HG03342 (cell line): ENCODE results near the gene GMDS.
A peak's percentile ranks its signal among the peaks of the same experiment; 100 is the strongest.

ENCODE experiments used
- ATAC-seq: cut with Tn5 transposase; IDR thresholded peaks from one replicate; pipeline ENCODE4 v1.9.1; 2021; ENCODE audit warnings: mild to moderate bottlenecking, moderate library complexity; ENCODE audit not compliant: unreplicated experiment

GMDS gene

DNA sequence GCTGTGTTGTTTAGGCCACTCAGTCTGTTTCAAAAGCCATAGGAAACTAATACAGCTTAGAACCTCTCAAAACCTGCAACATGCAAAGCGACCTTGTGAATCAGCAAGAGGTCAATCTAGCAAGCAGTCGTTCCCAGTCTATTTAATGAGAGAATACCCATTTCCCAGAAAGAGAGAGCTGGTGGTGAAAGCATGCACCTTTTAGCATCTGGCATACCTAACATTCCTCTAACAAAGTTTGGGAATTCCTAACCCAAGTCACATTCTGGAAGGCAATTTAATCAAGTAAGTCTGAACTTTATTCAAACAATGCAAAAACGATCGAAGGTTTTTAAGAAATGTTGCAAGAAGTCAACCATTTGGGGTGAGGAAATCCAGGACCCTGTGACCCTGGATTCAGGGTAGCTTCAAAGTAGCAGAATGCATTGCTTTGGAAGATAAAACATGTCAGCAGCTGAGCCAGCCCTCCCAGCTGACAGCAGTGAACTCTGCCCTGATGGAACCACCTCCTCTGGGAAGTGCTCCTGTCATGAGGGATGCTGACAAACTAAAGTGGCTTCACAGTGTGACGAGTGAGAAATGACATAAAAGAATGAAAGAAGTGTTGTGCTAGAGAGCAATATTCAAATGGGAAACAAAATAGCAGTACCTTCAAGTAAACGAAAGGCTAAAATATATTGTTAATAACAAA, 104.8 kb downstream of the GMDS start:
- ATAC-seq = no peak

- no peak for ATAC-seq
These were observed 110.0 kb downstream of the GMDS start for GRCh38 chr6:2135401-2135800.

DNA sequence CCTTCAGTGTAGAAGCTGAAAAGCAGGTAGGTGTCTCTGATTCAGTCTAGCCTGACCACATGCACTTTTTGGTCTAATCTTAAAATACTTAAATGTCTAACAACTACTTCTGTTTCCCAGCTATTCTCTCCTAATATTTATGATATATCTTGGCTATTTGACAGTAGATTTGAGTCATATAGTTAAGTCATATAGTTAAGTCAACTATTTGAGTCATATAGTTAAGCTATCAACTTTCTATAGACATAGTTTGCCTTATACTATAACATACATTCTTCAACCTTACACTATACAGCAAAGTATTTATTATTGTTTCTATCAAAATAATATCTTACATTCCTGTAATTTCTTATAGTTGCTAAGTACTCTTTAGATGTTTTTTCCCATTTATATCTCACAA, 110.9 kb downstream of the GMDS start:
- no peak for ATAC-seq

GRCh38 chr6:2133716-2134310, 111.6 kb downstream of the GMDS start:
- ATAC-seq = no peak

GRCh38 chr6:2132916-2133315, 112.5 kb downstream of the GMDS start:
- ATAC-seq = no peak

GRCh38 chr6:2132416-2132815, 113.0 kb downstream of the GMDS start:
- no peak for ATAC-seq

GRCh38 chr6:2129182-2129621, 116.2 kb downstream of the GMDS start:
- peak; percentile 73 for ATAC-seq

- no peak for ATAC-seq
These were observed 117.9 kb downstream of the GMDS start for GRCh38 chr6:2127484-2127911.

DNA sequence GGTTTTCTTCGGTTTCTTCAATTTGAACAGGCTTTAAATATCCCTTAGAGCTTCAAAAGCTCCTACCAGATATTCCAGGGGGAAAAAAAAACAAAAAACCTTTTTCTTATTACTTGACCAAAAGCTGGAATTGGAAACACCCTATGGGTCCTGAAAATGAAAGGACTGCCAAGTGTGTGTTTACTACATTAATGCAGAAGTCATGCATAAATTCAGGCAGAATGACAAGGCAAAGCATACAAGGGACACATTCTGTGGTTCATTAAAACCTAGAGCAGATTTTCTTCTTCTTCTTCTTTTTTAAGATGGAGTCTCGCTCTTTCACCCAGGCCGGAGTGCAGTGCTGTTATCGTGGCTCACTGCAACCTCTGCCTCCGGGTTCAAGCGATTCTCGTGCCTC, 119.1 kb downstream of the GMDS start:
- ATAC-seq = no peak

DNA sequence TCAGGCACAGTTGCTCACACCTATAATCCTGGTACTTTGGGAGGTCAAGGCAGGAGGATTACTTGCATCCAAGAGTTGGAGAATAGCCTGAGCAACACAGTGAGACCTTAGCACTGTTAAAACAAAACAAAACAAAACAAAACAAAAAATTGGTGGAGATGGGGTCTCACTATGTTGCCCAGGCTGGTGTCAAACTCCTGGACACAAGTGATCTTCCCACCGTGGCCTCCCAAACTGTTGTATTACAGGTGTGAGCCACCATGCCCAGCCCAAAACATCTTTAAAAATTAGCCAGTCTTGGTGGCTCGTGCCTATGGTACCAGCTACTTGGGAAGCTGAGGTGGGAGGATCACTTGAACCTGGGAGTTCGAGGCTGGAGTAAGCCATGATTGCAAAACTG, 120.2 kb downstream of the GMDS start:
- ATAC-seq = no peak

- ATAC-seq = no peak
These were observed 121.1 kb downstream of the GMDS start for GRCh38 chr6:2124260-2124709.

DNA sequence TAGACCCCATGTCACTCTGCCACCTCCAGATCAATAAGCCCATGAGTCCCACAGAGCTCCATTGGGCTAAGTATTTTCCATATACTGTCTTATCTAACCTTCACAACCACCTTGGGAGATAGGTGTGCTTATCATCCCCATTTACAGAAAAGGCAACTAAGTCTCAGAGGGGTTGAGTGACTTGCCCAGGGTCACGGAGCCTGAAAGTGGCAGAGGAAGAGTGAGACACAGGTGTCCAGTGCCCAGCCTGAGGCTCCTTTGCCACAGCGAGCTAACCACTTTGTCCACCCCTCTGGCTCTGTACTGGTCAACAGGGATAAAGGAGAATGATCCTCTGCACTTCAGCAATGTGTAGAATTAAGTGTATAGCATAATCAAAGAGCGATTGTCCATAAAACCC, 124.5 kb downstream of the GMDS start:
- no peak for ATAC-seq

GRCh38 chr6:2119275-2119674, 126.1 kb downstream of the GMDS start:
- ATAC-seq = no peak

DNA sequence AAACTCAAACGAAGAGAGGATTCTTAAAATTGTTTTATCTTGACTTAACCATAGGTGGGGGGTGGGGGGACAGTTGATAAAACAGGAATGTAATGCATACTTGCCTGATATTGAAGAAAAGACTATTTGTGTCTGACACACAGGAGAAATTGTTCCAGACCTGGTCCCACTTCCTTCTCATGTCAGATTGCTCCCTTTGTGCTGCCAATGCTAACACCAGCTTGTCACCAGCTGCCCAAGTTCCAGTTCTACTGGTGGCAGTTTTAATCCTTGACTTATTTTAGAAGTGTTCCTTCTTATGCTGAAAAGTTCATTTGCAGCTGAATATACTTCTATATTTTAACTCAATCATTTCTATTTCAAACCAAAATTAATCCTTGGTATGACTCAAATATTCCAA, 127.3 kb downstream of the GMDS start:
- ATAC-seq = no peak

DNA sequence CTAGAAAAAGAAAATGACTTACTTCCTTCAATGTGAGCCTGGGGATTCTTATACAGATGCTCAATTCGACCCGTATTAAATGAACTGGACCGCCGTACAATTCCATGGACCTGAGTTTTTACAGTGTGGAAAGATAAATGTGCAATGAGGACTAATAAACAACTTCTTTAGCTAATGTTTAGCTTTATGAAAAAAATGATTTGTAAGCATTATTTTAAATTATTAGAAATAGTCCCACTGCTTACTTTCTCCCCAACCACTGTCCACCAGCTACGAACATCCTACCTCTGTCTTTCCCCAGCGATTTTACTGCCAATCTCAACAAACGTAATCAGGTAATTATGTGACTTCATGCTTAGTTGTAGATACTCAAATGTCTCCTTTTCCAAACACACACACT, 128.0 kb downstream of the GMDS start:
- no peak for ATAC-seq

DNA sequence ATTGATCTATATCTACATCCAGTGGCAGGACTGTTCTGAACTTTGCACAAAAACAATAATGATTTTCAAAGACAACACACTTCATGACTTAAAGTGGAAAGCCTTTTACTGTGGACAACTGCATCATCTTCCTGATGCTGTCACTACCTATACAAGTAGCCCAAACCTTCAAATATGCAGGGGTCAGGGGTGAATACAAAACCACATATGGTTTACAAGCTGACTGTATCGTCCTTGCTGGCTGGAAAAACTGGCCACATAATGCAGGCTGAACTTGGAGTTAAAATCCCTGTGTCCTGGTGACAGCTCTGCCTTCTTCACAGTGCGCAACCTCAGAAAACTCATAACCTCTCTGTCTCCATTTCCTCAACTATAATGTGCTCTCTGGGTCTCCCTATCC, 128.9 kb downstream of the GMDS start:
- no peak for ATAC-seq

- no peak for ATAC-seq
These were observed 131.3 kb downstream of the GMDS start for GRCh38 chr6:2114100-2114499.

- ATAC-seq = peak; percentile 47
These were observed 134.2 kb downstream of the GMDS start for GRCh38 chr6:2111162-2111677.

DNA sequence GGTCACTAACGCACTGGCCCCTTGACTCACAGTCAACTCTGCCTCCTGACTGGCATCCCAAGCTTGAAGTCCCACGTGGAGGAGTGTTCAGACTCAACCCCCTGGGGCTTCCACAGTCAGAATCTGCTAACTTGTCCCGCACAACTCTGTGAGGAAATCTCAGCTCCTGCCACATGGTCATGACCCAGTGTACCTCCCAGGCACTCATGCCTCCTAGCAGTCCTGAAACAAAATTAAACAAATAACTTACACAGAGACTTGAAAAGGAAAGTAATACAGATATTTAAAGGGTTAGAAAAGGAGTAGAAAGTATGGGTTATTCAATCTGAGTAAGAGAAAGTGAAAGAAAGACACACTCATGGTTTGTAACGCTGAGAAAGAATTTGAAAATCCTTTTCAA, 134.9 kb downstream of the GMDS start:
- peak; percentile 56 for ATAC-seq

DNA sequence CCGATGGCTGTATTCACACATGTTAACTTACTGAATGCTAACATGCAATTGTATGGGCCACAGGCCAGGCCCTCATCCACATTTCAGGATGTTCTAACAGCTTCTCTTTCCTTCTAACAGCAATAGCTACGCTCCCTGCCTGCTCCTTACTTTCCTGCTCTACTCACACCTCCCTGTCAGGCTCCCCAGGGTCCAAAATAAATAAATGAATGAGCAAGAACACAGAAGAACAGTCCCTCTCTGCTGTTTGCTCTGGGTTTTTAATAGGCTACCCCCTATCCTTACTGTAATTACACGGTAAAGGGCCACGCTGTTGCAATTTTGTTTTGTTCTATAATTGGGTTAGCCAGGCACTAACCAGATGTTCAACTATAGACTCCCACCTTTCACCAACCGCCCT, 135.6 kb downstream of the GMDS start:
- no peak for ATAC-seq

DNA sequence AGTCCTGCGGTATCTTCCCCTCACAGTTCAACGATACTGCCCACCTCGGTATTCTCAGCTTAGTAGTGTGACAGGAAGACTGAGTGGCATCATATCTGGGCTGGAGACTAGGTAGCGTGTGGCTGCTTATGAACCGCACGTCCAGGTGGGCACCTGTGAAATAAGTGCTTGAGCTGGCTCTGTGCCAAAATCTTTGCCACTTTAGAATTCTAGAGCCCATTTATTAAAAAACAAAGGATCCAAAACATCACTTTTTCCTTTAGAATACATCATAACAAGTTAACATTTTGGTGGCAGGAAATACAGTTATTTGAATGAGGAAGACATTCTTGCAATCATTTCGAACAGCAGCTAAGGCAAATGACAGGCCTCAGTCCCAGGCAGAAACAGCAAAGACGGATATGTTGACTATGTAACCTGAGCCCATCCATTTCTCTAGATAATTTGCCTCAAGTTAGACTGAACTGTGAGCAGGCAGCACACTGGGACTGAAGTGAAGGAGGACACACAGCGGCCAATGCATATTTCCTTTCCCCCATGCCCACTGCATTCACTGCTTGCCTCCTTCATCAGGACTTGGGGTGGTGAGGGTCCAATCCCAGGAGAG, 136.6 kb downstream of the GMDS start:
- no peak for ATAC-seq

DNA sequence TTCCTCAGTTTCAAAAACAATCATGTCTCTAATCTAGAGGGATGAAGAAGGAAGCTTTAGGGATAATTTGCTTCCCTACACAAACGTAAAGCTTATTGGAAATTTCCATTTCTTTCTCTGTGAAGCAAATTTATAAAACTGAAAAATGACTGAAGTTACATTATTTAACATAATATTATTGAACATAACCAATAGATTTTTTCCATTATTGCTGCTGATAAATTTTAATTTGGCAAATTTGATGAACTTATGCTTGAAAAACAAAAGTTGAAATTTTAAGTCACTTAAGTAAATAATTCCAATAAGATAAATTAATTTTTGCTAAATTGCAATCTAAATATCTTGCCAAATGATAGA, 140.9 kb downstream of the GMDS start:
- no peak for ATAC-seq
